ENCODE measurements around the gene C1QTNF6.

GRCh38 chr22:37169406-37169805 is 18.6 kb downstream of the C1QTNF6 start:
- TF ChIP-seq, protein P1, sequence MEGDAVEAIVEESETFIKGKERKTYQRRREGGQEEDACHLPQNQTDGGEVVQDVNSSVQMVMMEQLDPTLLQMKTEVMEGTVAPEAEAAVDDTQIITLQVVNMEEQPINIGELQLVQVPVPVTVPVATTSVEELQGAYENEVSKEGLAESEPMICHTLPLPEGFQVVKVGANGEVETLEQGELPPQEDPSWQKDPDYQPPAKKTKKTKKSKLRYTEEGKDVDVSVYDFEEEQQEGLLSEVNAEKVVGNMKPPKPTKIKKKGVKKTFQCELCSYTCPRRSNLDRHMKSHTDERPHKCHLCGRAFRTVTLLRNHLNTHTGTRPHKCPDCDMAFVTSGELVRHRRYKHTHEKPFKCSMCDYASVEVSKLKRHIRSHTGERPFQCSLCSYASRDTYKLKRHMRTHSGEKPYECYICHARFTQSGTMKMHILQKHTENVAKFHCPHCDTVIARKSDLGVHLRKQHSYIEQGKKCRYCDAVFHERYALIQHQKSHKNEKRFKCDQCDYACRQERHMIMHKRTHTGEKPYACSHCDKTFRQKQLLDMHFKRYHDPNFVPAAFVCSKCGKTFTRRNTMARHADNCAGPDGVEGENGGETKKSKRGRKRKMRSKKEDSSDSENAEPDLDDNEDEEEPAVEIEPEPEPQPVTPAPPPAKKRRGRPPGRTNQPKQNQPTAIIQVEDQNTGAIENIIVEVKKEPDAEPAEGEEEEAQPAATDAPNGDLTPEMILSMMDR (IDR thresholded peaks at IDR 0.05 in 2 of 3, conservative IDR thresholded peaks at IDR 0.05 in 1 of 3; ENCODE audit: borderline replicate concordance in 1 of 3, insufficient read depth in 1 of 3, low read depth in 2 of 3, low read length in 2 of 3) = no peak
- TF ChIP-seq POLR2A (IDR thresholded peaks at IDR 0.05; ENCODE audit: borderline replicate concordance, extremely low read depth, insufficient read depth, insufficient read length) (no peak), POLR2AphosphoS5 (IDR thresholded peaks at IDR 0.05; ENCODE audit: low read depth, low read length) (no peak), REST (IDR thresholded peaks at IDR 0.05; ENCODE audit: low read depth) (no peak), EGR1 (IDR thresholded peaks at IDR 0.05; ENCODE audit: low read depth) (no peak), SIN3A (IDR thresholded peaks at IDR 0.05; ENCODE audit: low read depth) (no peak), JUND (IDR thresholded peaks at IDR 0.05) (no peak), EZH2 (IDR thresholded peaks at IDR 0.05) (no peak), YY1 (IDR thresholded peaks at IDR 0.05; ENCODE audit: extremely low read depth, insufficient replicate concordance, low read depth, low read length) (no peak), EZH2phosphoT487 (IDR thresholded peaks at IDR 0.05; ENCODE audit: borderline replicate concordance) (no peak), RAD21 (IDR thresholded peaks at IDR 0.05; ENCODE audit: low read depth) (no peak)
- TF ChIP-seq, protein P2, sequence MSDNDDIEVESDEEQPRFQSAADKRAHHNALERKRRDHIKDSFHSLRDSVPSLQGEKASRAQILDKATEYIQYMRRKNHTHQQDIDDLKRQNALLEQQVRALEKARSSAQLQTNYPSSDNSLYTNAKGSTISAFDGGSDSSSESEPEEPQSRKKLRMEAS (IDR thresholded peaks at IDR 0.05) = no peak
- TF ChIP-seq, protein P3, sequence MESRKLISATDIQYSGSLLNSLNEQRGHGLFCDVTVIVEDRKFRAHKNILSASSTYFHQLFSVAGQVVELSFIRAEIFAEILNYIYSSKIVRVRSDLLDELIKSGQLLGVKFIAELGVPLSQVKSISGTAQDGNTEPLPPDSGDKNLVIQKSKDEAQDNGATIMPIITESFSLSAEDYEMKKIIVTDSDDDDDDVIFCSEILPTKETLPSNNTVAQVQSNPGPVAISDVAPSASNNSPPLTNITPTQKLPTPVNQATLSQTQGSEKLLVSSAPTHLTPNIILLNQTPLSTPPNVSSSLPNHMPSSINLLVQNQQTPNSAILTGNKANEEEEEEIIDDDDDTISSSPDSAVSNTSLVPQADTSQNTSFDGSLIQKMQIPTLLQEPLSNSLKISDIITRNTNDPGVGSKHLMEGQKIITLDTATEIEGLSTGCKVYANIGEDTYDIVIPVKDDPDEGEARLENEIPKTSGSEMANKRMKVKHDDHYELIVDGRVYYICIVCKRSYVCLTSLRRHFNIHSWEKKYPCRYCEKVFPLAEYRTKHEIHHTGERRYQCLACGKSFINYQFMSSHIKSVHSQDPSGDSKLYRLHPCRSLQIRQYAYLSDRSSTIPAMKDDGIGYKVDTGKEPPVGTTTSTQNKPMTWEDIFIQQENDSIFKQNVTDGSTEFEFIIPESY (IDR thresholded peaks at IDR 0.05; ENCODE audit: extremely low read depth, insufficient replicate concordance, low read length) = no peak

All from HCT116 (cell line).